NCI-H345 (cell line): Measurements from ENCODE around the gene ZDHHC13.
A peak's percentile ranks its signal among the peaks of the same experiment; 100 is the strongest.

Source experiments
- DNase-seq: peaks from one replicate; lab custom pipeline; 2025; lab: John Stamatoyannopoulos, UW

ZDHHC13 gene

GRCh38 chr11:19116971-19117759 lies at the start of gene ZDHHC13:
ZDHHC13 (plus strand) TSS chr11:19117168; CDS start chr11:19117250, 82 bp downstream.
- DNase-seq = peak; percentile 97

GRCh38 chr11:19071255-19071654 lies 45.7 kb upstream of the ZDHHC13 start:
- peak; percentile 80 for DNase-seq

GRCh38 chr11:19072464-19072863 lies 44.5 kb upstream of the ZDHHC13 start:
- no peak for DNase-seq

GRCh38 chr11:19073454-19074415 lies 43.2 kb upstream of the ZDHHC13 start:
- DNase-seq = no peak

GRCh38 chr11:19075636-19076035 lies 41.3 kb upstream of the ZDHHC13 start:
- DNase-seq = no peak

GRCh38 chr11:19076744-19077589 lies 40.0 kb upstream of the ZDHHC13 start:
- peak; percentile 26 for DNase-seq

GRCh38 chr11:19077965-19078364 lies 39.0 kb upstream of the ZDHHC13 start:
- no peak for DNase-seq

GRCh38 chr11:19079643-19080440 lies 37.1 kb upstream of the ZDHHC13 start:
- DNase-seq = no peak

- no peak for DNase-seq
Measured at GRCh38 chr11:19080579-19080993, 36.4 kb upstream of the ZDHHC13 start.

GRCh38 chr11:19083166-19083565 lies 33.8 kb upstream of the ZDHHC13 start:
- no peak for DNase-seq

- DNase-seq = no peak
Measured at GRCh38 chr11:19084661-19085315, 32.2 kb upstream of the ZDHHC13 start.

- DNase-seq = no peak
Measured at GRCh38 chr11:19087658-19088057, 29.3 kb upstream of the ZDHHC13 start.

GRCh38 chr11:19088791-19089190 lies 28.2 kb upstream of the ZDHHC13 start:
- DNase-seq = no peak

GRCh38 chr11:19089421-19089820 lies 27.5 kb upstream of the ZDHHC13 start:
- DNase-seq = no peak

- DNase-seq = no peak
Measured at GRCh38 chr11:19091366-19091765, 25.6 kb upstream of the ZDHHC13 start.

GRCh38 chr11:19092342-19092741 lies 24.6 kb upstream of the ZDHHC13 start:
- no peak for DNase-seq

- DNase-seq = no peak
Measured at GRCh38 chr11:19092850-19093249, 24.1 kb upstream of the ZDHHC13 start.

GRCh38 chr11:19093976-19094375 lies 23.0 kb upstream of the ZDHHC13 start:
- no peak for DNase-seq

GRCh38 chr11:19094859-19095258 lies 22.1 kb upstream of the ZDHHC13 start:
- no peak for DNase-seq

- no peak for DNase-seq
Measured at GRCh38 chr11:19099093-19099492, 17.9 kb upstream of the ZDHHC13 start.

GRCh38 chr11:19100885-19101284 lies 16.1 kb upstream of the ZDHHC13 start:
- DNase-seq = no peak
